GM12801 (cell line): ENCODE measurements around the gene VAPB.

Experiments used
- TF ChIP-seq, protein P1 (sequence below): IDR thresholded peaks from one replicate; pipeline ENCODE4 v1.5.1; 2011; ENCODE audit warnings: control low read depth; ENCODE audit not compliant: insufficient read length; ENCODE audit errors: extremely low read depth

Gene VAPB

DNA sequence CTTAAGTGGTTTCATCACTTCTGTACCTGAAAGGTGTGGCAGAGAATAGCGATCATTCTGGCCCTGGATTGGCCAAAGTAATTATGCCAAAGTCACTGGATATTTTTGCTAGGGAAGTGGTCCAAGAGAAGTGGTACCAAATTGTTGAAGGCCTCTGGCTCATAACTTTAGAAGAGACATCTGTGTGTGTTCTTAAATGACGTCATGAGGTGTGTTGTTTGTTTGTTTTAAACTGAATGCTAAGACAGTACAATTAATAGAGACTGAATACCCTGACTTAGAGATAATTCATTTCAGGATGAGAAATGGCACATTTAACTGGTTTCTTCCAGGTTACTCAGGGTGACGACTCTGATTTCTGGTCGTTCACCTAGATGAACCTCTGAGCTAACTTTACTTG, 3.3 kb downstream of the VAPB start:
- TF ChIP-seq, protein P1, sequence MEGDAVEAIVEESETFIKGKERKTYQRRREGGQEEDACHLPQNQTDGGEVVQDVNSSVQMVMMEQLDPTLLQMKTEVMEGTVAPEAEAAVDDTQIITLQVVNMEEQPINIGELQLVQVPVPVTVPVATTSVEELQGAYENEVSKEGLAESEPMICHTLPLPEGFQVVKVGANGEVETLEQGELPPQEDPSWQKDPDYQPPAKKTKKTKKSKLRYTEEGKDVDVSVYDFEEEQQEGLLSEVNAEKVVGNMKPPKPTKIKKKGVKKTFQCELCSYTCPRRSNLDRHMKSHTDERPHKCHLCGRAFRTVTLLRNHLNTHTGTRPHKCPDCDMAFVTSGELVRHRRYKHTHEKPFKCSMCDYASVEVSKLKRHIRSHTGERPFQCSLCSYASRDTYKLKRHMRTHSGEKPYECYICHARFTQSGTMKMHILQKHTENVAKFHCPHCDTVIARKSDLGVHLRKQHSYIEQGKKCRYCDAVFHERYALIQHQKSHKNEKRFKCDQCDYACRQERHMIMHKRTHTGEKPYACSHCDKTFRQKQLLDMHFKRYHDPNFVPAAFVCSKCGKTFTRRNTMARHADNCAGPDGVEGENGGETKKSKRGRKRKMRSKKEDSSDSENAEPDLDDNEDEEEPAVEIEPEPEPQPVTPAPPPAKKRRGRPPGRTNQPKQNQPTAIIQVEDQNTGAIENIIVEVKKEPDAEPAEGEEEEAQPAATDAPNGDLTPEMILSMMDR, result no peak

DNA sequence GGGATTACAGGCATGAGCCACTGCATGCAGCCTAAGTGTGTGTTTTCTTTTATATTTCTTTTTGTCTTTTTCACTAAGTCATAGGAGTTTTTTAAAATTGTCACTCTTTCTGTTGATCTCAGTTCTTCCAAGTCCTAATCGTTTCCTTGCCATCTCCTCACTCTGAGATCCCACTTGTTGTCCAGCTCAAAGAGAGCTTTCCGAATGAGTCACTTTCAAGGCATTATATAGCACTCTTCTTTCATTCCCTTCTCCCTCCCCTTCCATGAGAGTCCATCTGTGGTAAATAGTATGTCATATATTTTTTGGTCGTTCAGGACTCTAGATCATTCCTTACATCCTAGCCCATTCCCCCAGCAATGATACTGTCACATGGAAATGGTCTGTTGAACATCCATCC, 4.3 kb downstream of the VAPB start:
- TF ChIP-seq, protein P1, result no peak

DNA sequence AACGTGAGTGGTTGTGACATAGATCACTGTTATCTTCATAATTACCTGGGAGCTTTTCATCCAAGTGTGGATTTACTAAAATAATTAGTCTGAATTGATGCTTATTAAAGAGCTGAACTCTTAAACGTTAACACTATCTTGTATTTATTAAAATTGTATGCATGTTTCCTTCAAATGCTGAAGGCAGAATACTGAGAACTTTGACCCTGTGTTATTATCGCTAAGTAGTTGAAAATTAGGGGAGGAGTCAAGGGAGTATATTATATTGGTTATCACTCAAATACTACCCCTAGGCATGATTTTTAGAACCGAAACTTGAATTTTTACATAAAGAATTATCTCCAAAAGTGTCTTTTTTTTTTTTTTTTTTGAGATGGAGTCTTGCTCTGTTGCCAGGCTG, 5.8 kb downstream of the VAPB start:
- TF ChIP-seq, protein P1, result no peak

DNA sequence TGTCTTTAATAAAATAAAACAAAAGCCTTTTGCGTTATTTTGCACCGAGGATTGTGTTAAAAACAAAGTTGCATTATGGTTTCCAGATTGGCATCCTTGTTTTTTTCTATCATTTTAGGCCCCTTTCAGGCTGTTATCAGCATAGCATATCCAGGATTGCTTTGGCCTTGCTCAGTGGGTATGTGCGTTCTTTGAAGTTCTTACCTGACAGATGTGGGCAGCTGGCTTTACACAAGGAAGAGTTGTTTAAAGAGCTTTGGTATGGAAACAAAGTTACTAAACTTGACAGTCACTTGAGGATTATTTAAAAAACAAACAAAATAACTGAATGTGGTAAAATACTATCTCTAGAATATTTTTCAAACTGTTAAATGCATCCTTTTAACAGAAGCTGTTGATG, 6.6 kb downstream of the VAPB start:
- TF ChIP-seq, protein P1, result no peak

DNA sequence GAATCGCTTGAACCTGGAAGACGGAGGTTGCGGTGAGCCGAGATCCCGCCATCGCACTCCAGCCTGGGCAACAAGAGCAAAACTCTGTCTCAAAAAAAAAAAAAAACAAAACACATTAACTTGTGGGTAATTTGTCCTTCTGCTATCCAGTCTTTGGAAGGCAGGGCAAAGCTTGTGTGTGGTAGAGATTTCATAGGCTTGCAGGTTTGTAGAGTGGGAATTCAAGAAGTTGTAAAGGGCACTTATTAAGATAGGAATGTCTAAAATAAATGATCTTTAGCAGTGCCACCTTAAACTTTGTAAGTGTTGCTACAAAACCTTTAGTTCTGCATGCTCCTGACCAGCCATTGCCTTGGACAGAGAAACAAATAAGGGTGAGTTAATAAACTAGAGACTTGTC, 8.4 kb downstream of the VAPB start:
- TF ChIP-seq, protein P1, result no peak

DNA sequence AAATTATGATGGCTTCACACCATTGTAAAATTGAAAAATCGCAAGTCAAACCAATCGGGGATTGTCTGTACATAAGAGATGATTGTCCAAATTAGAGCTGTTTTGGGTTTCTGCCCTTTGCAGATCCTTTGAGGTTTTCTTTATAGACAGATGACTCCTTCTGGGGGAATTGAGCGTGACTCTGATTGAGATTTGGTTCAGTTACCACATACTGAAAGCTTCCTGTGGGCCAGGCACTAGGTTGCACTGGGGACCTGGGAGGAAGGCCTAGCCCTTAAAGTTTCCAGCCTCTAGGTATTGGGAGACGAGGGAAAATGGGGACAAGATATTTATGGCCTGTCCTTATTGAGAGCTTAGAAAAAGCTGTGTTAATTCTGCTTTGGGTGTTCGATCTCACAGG, 9.2 kb downstream of the VAPB start:
- TF ChIP-seq, protein P1, result no peak

DNA sequence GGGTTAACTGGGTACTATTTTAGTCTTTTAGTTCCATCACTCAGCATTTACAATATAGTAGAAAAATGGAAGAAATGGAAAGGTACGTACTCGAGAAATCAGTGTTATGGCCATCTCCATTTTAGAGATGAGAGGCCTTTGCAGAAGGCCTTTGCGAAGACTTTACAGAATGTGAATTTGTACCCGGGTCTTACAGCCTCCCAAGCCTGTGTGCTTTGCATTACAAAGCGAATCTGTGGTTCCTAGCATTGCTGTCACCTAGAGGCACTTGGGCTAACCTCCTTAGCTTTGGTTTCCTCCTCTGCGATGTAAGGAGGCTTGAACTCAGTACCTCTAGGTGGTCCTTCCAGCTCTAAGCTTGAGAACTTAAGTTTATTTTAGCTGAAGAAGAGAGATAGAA, 10.9 kb downstream of the VAPB start:
- TF ChIP-seq, protein P1, result no peak

DNA sequence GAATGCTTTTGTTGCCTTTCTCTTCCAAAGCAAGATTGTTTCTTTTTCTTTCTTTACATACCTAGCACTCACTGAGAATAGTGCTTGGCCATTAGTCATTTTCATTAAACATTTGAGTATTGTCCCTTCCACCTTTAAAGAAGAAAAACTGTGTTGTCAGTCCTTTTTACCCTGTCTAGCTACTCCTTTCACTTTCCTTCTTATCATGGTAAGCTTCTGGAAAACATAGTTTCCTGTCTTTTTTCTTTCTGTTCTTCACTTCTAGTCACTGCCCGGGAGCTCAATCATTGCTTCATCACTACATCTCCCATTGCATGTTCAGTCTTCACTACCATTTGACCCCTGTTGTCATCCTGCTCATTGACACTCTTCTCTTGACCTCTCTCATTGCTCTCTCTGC, 12.1 kb downstream of the VAPB start:
- TF ChIP-seq, protein P1, result no peak
